ENCODE measurements around the gene MR1. TPM values are rescaled to one million over a fixed set of nuclear protein-coding genes. Genes with fewer than 3 reads are reported as not detected.

MR1 gene
- total RNA-seq, 4 donors from 2014 or later: 4.0 to 9.7 (median 6.0) TPM

DNA sequence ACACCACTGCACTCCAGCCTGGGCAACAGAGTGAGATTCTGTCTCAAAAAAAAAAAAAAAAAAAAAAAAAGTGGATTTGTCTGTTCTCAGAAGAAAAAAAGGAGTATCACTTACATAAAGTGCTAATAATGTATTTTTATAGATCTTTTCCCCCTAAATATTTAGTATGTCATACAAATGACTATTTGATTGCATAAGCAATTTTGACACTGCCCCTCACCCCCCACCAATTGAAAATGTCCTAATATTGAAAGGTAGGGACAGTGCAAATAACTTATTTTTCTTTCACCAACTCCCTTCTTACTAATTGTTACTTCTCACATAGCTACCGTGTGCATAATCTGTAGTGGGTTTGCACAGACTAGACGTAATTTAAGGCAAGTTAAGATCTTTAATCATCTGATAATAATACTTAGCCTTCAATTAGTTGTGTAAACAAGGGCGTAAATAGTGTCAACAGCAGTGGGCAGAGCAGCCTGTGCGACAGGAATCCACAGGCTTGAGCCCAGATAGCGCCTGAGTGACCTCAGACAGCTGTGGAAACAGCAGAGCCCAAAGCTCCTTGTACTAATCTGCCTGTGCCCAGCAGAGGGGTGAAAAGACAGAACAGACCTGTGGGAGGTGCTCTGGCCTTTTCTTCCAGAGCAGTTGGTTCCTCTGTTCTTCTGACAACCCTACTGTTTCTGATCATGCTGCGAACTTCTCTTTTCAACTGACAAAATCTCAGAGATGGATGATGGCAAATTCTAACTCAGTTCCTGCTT lies 50.2 kb downstream of the MR1 start:
- Histone ChIP-seq H3K27ac (no peak overlapping the region), H3K4me1 (peaks cover 0 to 4% (median 0%) of the 10 kb centered on the region in 4 donors), H3K4me3 (no peak overlapping the region), H3K36me3 (no peaks in the 10 kb centered on the region), H3K27me3 (no peaks in the 10 kb centered on the region), H3K9me3 (no peaks in the 10 kb centered on the region)
- DNase-seq: peak; percentile 57 to 85 (median 59)
- TF ChIP-seq POLR2A (IDR thresholded peaks at IDR 0.05): no peak
- TF ChIP-seq, protein P1, sequence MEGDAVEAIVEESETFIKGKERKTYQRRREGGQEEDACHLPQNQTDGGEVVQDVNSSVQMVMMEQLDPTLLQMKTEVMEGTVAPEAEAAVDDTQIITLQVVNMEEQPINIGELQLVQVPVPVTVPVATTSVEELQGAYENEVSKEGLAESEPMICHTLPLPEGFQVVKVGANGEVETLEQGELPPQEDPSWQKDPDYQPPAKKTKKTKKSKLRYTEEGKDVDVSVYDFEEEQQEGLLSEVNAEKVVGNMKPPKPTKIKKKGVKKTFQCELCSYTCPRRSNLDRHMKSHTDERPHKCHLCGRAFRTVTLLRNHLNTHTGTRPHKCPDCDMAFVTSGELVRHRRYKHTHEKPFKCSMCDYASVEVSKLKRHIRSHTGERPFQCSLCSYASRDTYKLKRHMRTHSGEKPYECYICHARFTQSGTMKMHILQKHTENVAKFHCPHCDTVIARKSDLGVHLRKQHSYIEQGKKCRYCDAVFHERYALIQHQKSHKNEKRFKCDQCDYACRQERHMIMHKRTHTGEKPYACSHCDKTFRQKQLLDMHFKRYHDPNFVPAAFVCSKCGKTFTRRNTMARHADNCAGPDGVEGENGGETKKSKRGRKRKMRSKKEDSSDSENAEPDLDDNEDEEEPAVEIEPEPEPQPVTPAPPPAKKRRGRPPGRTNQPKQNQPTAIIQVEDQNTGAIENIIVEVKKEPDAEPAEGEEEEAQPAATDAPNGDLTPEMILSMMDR (IDR thresholded peaks at IDR 0.05): peak; percentile 15 to 73 (median 62)

DNA sequence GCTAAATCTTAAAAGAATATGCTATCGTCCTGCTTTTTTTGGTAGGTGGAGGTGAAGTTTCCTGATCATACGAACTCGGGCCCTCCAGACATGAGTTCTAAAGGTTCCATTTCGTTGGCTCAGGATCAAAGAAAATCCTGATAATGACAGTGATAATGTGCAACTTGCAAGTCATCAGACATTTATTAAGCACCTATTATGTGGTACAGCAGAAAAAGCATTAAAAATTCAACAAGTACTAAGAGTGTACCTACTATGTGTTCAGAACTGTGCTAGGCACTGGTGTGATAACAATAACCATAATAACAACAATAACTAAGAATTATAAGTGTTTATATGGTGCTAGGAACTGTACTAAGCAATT lies 50.8 kb downstream of the MR1 start:
- Histone ChIP-seq H3K36me3 (no peaks in the 10 kb centered on the region), H3K4me3 (no peak overlapping the region), H3K27ac (no peak overlapping the region), H3K9me3 (no peaks in the 10 kb centered on the region), H3K4me1 (peaks cover 0 to 4% (median 0%) of the 10 kb centered on the region in 4 donors), H3K27me3 (no peaks in the 10 kb centered on the region)
- no peak for DNase-seq
- TF ChIP-seq POLR2A (IDR thresholded peaks at IDR 0.05): no peak
- TF ChIP-seq, protein P1 (IDR thresholded peaks at IDR 0.05): no peak

DNA sequence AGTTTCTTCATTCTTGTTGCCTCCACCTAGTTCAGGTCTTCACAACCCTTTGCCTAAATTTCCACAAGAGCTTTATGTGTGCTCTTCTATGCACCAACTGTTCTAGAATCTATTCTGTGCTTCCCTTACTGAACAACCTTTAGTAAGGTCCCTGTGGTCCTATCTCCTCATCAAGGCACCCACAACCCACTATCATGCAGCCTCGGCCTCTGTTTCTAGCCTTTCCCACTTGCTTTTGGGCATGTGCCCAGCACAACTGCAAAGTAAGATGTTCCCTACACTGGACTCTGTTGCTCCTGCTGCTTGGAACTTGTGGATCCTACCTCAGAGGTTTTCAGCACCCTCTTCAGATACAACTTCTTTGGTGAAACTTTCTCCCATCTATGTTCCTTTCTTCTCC lies 52.3 kb downstream of the MR1 start:
- no peaks in the 10 kb centered on the region for H3K9me3 ChIP-seq
- no peak overlapping the region for H3K4me3 ChIP-seq
- H3K27ac ChIP-seq: no peak overlapping the region
- DNase-seq: no peak
- no peaks in the 10 kb centered on the region for H3K36me3 ChIP-seq
- no peaks in the 10 kb centered on the region for H3K27me3 ChIP-seq
- TF ChIP-seq, protein P1 (IDR thresholded peaks at IDR 0.05): no peak
- no peak for TF ChIP-seq POLR2A (IDR thresholded peaks at IDR 0.05)
- peaks cover 0 to 4% (median 4%) of the 10 kb centered on the region in 4 donors for H3K4me1 ChIP-seq

DNA sequence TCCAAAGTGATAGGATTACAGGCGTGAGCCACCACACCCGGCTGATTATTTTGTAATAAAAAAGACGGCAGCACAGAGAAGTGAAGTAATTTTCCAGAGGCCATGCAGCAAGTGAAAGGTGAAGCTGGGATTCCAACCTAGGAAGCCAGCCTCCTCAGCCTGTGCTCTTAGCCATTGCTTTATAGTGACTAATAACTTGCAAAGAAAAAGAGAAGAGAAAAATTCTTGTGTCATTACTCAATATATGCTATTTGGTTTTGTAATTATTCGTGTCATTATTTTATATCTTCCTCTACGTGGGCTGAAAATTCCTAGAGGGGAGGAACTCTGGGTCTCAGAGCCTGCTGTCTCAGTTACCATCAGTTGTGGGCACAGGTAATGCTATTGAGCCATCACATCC lies 53.1 kb downstream of the MR1 start:
- TF ChIP-seq POLR2A (IDR thresholded peaks at IDR 0.05): no peak
- TF ChIP-seq, protein P1 (IDR thresholded peaks at IDR 0.05): no peak
- peak overlapping the region in 2 of 4 donors; percentile 3 to 99 for H3K27ac ChIP-seq
- no peak overlapping the region for H3K4me3 ChIP-seq
- no peaks in the 10 kb centered on the region for H3K9me3 ChIP-seq
- peaks cover 0 to 12% (median 8%) of the 10 kb centered on the region in 4 donors for H3K4me1 ChIP-seq
- no peaks in the 10 kb centered on the region for H3K27me3 ChIP-seq
- no peaks in the 10 kb centered on the region for H3K36me3 ChIP-seq
- DNase-seq: no peak

DNA sequence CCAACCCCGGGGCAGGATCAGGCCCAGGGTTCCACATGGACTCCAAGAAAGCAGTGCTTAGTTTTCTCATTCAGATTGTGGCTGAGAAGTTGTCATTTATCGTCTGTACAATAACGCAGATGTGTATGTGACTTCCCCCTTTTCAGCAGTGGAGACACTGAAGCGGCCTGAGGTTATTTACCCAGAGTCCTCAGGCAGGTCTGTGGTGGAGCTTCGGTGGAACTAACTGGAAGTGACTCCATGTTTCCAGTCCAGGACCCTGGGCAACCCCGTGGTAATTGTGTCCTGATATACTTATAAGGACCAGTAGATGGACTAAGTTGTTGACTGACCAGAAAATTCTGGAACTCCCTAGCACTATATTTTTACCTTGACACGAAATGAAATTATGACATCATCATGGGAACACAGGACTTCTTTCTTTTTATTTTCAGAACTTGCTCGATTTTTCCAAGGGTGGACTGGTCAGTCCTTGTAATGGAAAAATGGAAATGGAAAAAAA lies 53.7 kb downstream of the MR1 start:
- Histone ChIP-seq H3K4me3 (peak overlapping the region in 1 of 4 donors; percentile 80), H3K27ac (peak overlapping the region in 2 of 4 donors; percentile 3 to 99)
- DNase-seq: peak in 2 of 3 donors; percentile 60 to 64

More for the DNA sequence above, 53.7 kb downstream of the MR1 start:
- H3K9me3 ChIP-seq: no peaks in the 10 kb centered on the region
- TF ChIP-seq POLR2A (IDR thresholded peaks at IDR 0.05): no peak
- TF ChIP-seq, protein P1 (IDR thresholded peaks at IDR 0.05): no peak
- peaks cover 0 to 18% (median 9%) of the 10 kb centered on the region in 4 donors for H3K4me1 ChIP-seq
- H3K36me3 ChIP-seq: no peaks in the 10 kb centered on the region
- H3K27me3 ChIP-seq: no peaks in the 10 kb centered on the region

All from Peyer's patch (tissue), 4 donors.